CD14-positive monocyte (primary cell): ENCODE data around the gene MKRN2OS. TPM values are rescaled to one million over a fixed set of nuclear protein-coding genes. Genes with fewer than 3 reads are reported as not detected.
"Not testable (repeated sequence)": the region's sequence is repeated elsewhere in the genome, so short reads cannot be mapped to it uniquely, and the experiment has no call there.

Experiments used
- DNase-seq, 3 donors: peaks; one replicate each; pipeline ENCODE4 v3.0.0-alpha.2; 2011 to 2022
- H2AFZ ChIP-seq: 2 replicates; pipeline ENCODE4 v1.6.0; 2012; ENCODE audit warnings: mild to moderate bottlenecking, low read depth, low read length, inconsistent platforms; ENCODE audit not compliant: insufficient read depth, poor library complexity, severe bottlenecking
- H3K27ac ChIP-seq, 2 donors: 1 replicate in 1 of 2; 2 replicates in 1 of 2; pipeline ENCODE4 v1.5.1; 2012 to 2013; ENCODE audit warnings: low read length in 2 of 2, control low read depth in 1 of 2, inconsistent platforms in 1 of 2, low read depth in 1 of 2, mild to moderate bottlenecking in 1 of 2
- H3K27me3 ChIP-seq, 2 donors: one replicate each; pipeline versions ENCODE4 v1.6.0 to v1.6.1; 2011 to 2013; ENCODE audit warnings: low read length in 2 of 2; ENCODE audit not compliant: control insufficient read depth in 2 of 2, insufficient read depth in 2 of 2
- H3K36me3 ChIP-seq, 2 donors: replicated peaks in 1 of 2; 1 replicate in 1 of 2; 2 replicates in 1 of 2; pipeline versions ENCODE4 v1.5.1 to v1.6.1; 2012 to 2013; ENCODE audit warnings: low read length in 2 of 2, control low read depth in 1 of 2, inconsistent platforms in 1 of 2, mild to moderate bottlenecking in 1 of 2; ENCODE audit not compliant: insufficient read depth in 2 of 2, control insufficient read depth in 1 of 2
- H3K4me1 ChIP-seq, 2 donors: 1 replicate in 1 of 2; 2 replicates in 1 of 2; pipeline versions ENCODE4 v1.5.1 to v1.6.1; 2012 to 2013; ENCODE audit warnings: low read length in 2 of 2, control low read depth in 1 of 2, inconsistent platforms in 1 of 2, mild to moderate bottlenecking in 1 of 2, moderate library complexity in 1 of 2; ENCODE audit not compliant: insufficient read depth in 2 of 2, control insufficient read depth in 1 of 2
- H3K4me2 ChIP-seq: replicated peaks from 2 replicates; pipeline ENCODE3; 2012; ENCODE audit warnings: low read length, moderate library complexity, mild to moderate bottlenecking; ENCODE audit not compliant: poor library complexity, severe bottlenecking; ENCODE audit errors: extremely low read depth
- H3K4me3 ChIP-seq, 3 experiments: fragments of 200-600 bp in 1 of 3; sonication (generic) in 1 of 3; replicated peaks in 1 of 3; 1 replicate in 2 of 3; 2 replicates in 1 of 3; pipeline ENCODE4 v1.5.1; 2011 to 2013; ENCODE audit warnings: low read length in 3 of 3, mild to moderate bottlenecking in 3 of 3, control low read depth in 2 of 3, low read depth in 2 of 3, inconsistent platforms in 1 of 3, moderate library complexity in 1 of 3
- H3K79me2 ChIP-seq: 2 replicates; pipeline ENCODE4 v1.6.0; 2012; ENCODE audit warnings: mild to moderate bottlenecking, control low read depth, inconsistent platforms, low read length, moderate library complexity; ENCODE audit not compliant: insufficient read depth
- H3K9ac ChIP-seq: 2 replicates; pipeline ENCODE4 v1.6.0; 2017; ENCODE audit warnings: low read length, mild to moderate bottlenecking; ENCODE audit not compliant: insufficient read depth, poor library complexity, severe bottlenecking
- H3K9me3 ChIP-seq, 2 donors: replicated peaks in 1 of 2; 1 replicate in 1 of 2; 2 replicates in 1 of 2; pipeline versions ENCODE4 v1.5.1 to v1.6.1; 2012 to 2013; ENCODE audit warnings: low read length in 2 of 2, control low read depth in 1 of 2; ENCODE audit not compliant: control insufficient read depth in 1 of 2, insufficient read depth in 1 of 2
- H4K20me1 ChIP-seq: 2 replicates; pipeline ENCODE4 v1.6.0; 2012; ENCODE audit warnings: mild to moderate bottlenecking, low read length, control low read depth, moderate library complexity; ENCODE audit not compliant: insufficient read depth
- H3K27ac Mint-ChIP-seq, 7 donors: one replicate each; pipeline ENCODE4 v1.8.0; 2020; ENCODE audit warnings: mild to moderate bottlenecking in 7 of 7, mixed read lengths in 7 of 7, moderate library complexity in 6 of 7, inconsistent platforms in 2 of 7
- H3K27me3 Mint-ChIP-seq, 3 donors: one replicate each; pipeline ENCODE4 v1.8.0; 2021 to 2022; ENCODE audit warnings: low read depth in 3 of 3, mild to moderate bottlenecking in 3 of 3, mixed read lengths in 3 of 3, moderate library complexity in 3 of 3, inconsistent platforms in 1 of 3
- H3K36me3 Mint-ChIP-seq, 2 donors: one replicate each; pipeline ENCODE4 v1.8.0; 2020; ENCODE audit warnings: mixed read lengths in 2 of 2, inconsistent platforms in 1 of 2, mild to moderate bottlenecking in 1 of 2
- H3K4me1 Mint-ChIP-seq: one replicate; pipeline ENCODE4 v1.8.0; 2020; ENCODE audit warnings: mild to moderate bottlenecking, mixed read lengths
- H3K4me3 Mint-ChIP-seq, 2 donors: one replicate each; pipeline ENCODE4 v1.8.0; 2020; ENCODE audit warnings: mild to moderate bottlenecking in 2 of 2, mixed read lengths in 2 of 2, moderate library complexity in 1 of 2
- H3K9me3 Mint-ChIP-seq, 7 donors: one replicate each; pipeline ENCODE4 v1.8.0; 2020 to 2022; ENCODE audit warnings: mixed read lengths in 7 of 7, mild to moderate bottlenecking in 6 of 7, moderate library complexity in 6 of 7, inconsistent platforms in 2 of 7
- CTCF ChIP-seq: fragments of 200-600 bp; IDR thresholded peaks from one replicate; pipeline ENCODE4 v1.8.0; 2022; ENCODE audit warnings: antibody characterized with exemption, mild to moderate bottlenecking
- WGBS: methylation state at CpG from one replicate; pipeline ENCODE4 v1.1.5; 2013; ENCODE audit warnings: missing lambda C conversion rate; ENCODE audit not compliant: insufficient coverage; 5-methylcytosine and 5-hydroxymethylcytosine counted together
- intact Hi-C, 2 donors: fragments of 100-400 bp; cut with micrococcal nuclease; formaldehyde crosslinking; loops; one replicate each; pipeline versions ENCODE4 v1.15.0 to v1.15.1; 2023
- polyA plus RNA-seq, 3 donors: library from polyadenylated mRNA; depleted of rRNA in 1 of 3; unstranded in 2 of 3; stranded (reverse) in 1 of 3; fragments of 300-500 nt in 2 of 3; fragments of >200 nt in 1 of 3; fragmentation: Illumina TruSeq in 2 of 3; gene quantifications; 1 replicate in 2 of 3; 2 replicates in 1 of 3; pipeline ENCODE4 v1.2.3, GENCODE V29; 2012 to 2021

The MKRN2OS gene
- polyA plus RNA-seq, 3 donors, result not detected

- Histone ChIP-seq H3K4me1 (no peaks in the 10 kb centered on the region), H3K4me3 (no peak overlapping the region), H3K9me3 (no peaks in the 10 kb centered on the region), H3K79me2 (no peaks in the 10 kb centered on the region), H4K20me1 (no peaks in the 10 kb centered on the region), H3K4me2 (no peak overlapping the region), H2AFZ (no peak overlapping the region), H3K36me3 (peaks cover 0 to 4% of the 10 kb centered on the region in 2 donors), H3K9ac (no peak overlapping the region), H3K27me3 (no peaks in the 10 kb centered on the region), H3K27ac (no peak overlapping the region)
- Mint-ChIP-seq H3K4me1 (no peaks in the 10 kb centered on the region), H3K4me3 (no peak overlapping the region), H3K9me3 (no peaks in the 10 kb centered on the region), H3K27ac (no peak overlapping the region), H3K27me3 (peaks cover 4 to 5% (median 4%) of the 10 kb centered on the region in 3 donors), H3K36me3 (peaks cover 0 to 3% of the 10 kb centered on the region in 2 donors)
- TF ChIP-seq CTCF, result no peak
- DNase-seq, result no peak
- intact Hi-C loops, result no loop called here
- WGBS, result 83% methylated on average over 3 of the region's 11 CpGs
Measured at GRCh38 chr3:12544652-12545472, 437 bp downstream of the MKRN2OS start.

GRCh38 chr3:12543497-12543896 is 1.8 kb downstream of the MKRN2OS start:
- intact Hi-C loops, H3K4me1 Mint-ChIP-seq: not testable (repeated sequence)
- WGBS, result 94% methylated on average over 8 of the region's 12 CpGs

More at GRCh38 chr3:12543497-12543896, 1.8 kb downstream of the MKRN2OS start:
- DNase-seq, H3K27ac Mint-ChIP-seq, H3K27ac ChIP-seq, H3K4me3 Mint-ChIP-seq, H3K36me3 Mint-ChIP-seq, H3K4me2 ChIP-seq, H3K9me3 ChIP-seq, H3K9ac ChIP-seq, H3K79me2 ChIP-seq, H4K20me1 ChIP-seq, H2AFZ ChIP-seq, H3K27me3 Mint-ChIP-seq, H3K27me3 ChIP-seq, H3K4me1 ChIP-seq, H3K36me3 ChIP-seq, H3K9me3 Mint-ChIP-seq, H3K4me3 ChIP-seq: not testable (repeated sequence)
